Amniotic epithelial cell (primary cell): ENCODE results near the gene GARS1.
A peak's percentile ranks its signal among the peaks of the same experiment; 100 is the strongest.
"Not testable (repeated sequence)": the region's sequence is repeated elsewhere in the genome, so short reads cannot be mapped to it uniquely, and the experiment has no call there.

Source experiments
- DNase-seq: peaks from one replicate; pipeline ENCODE4 v3.0.0-alpha.2; 2010; ENCODE audit warnings: low read depth

Gene GARS1

DNA sequence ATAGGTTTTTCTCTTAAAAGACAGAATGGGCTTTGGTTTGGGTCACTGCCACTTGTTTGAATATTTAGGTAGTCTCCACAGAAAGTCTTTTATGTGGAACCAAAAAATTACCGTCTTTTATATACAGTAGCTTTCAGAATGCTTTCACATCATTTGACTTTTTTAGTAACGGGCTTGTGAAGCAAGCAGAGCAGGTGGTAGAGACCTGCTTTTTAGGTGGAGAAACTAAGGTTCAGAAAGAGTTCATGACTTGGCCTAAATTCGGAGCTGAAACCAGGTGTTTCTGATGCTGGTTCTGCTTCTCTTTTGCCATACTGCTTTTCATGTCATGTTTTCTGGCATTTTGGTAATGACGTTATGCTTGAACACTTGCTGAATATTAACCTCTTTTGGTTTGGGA is 36.3 kb downstream of the GARS1 start:
- no peak for DNase-seq

DNA sequence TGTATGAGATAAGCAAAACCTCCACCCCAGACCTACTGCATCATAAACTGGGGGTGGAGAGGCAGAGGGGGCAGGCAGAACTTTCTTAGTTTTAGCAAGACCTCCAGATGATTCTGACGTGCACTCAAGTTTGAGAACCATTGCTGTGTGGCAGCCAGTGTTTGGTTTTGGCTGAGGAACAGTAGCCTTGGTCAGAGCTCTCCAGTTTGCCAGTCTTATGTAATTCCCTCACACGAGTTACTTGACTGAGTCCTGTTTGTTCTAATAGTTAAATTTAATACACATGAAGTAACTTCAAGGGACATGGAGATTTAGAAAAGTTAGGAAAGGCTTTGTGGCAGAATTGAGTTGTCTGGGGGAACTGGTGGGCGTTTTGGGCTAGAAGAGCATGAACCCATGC is 38.5 kb downstream of the GARS1 start:
- DNase-seq, result no peak

DNA sequence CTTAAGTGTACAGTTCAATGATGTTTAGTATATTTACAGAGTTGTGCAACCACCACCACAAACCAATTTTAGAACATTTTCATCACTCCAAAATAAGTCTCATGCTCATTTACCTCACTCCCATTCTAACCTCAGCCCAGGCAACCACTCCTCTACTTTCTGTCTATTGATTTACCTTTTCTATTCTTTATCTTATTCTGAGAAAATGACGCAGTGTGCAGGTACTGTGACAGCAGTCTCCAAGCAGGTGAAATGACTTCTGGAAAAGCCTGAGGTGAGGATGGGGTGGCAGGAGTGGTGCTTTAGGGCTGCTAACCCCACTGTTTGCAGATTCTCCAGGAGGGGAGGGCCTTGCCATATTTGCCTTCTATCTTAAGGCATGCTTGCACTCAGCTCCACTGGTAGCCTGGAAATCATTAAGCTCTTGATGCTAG is 39.5 kb downstream of the GARS1 start:
- DNase-seq, result no peak

DNA sequence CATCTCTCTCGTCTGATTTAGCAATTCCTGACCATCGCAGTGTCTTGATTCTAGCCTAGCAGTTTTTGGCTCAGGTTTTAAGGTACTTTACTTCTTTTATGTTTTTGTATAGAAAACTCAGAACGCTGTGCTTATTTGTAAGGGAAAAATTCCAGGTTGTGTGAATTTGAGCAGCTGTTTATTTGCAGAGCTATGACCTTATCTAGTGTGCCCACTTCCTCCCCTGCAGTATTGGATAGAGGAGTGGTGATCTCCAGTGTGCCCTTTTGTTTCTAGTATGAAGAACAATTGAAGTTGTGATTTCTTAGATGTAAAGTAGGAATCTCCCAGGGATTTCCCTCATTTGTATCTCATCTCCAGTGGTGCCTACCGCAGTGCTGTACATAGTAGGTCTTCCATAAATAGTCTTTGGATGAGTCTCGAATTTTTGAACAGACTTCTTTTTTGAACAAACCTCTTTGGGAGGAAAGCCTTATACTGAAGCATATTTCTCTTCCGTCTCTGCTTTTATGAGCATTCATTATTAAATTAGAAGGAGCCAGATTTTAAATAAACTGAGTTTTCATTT is 40.0 kb downstream of the GARS1 start:
- DNase-seq, result no peak

DNA sequence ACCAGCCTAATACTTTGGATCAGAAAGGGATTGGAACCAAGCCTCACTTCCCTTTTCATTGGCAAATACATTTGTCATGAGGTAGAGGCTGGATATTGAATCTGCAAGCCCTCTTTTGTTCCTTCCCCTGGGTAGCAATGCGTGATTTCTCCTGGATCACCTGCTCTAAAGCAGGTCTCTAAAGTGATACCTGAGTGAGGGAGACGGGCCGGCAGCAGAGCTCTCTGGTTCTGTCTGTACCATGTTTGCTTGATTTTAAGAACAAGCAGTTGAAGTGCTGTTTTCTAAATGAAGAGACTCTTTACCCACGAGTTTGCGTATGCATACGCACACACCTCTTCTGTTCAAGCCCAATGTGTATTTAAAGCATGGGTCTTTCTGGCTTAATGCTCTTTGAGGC is 41.1 kb downstream of the GARS1 start:
- DNase-seq, result no peak

DNA sequence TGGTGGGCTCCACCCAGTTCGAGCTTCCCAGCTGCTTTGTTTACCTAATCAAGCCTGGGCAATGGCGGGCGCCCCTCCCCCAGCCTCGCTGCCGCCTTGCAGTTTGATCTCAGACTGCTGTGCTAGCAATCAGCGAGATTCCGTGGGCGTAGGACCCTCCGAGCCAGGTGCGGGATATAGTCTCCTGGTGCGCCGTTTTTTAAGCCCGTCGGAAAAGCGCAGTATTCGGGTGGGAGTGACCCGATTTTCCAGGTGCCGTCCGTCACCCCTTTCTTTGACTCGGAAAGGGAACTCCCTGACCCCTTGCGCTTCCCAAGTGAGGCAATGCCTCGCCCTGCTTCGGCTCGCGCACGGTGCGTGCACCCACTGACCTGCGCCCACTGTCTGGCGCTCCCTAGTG is 47.6 kb downstream of the GARS1 start:
- not testable (repeated sequence) for DNase-seq

DNA sequence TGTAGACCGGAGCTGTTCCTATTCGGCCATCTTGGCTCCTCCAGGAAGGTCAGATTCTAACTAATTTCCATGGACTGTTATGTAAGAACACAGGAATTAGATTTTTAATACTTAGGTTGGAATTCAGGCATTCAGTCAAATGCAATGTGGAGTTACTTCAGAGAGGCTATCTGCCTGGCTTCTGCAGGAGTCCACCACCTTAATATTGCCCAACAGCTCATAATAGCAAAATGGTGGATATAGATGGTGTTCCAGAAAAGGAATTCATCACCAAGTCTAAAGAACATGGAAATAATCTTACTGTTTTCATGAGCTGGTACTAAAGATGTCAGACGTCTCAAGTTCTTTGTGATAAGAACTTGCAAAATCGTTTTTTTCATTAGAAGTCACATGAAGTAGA is 48.1 kb downstream of the GARS1 start:
- DNase-seq, result peak; percentile 25

DNA sequence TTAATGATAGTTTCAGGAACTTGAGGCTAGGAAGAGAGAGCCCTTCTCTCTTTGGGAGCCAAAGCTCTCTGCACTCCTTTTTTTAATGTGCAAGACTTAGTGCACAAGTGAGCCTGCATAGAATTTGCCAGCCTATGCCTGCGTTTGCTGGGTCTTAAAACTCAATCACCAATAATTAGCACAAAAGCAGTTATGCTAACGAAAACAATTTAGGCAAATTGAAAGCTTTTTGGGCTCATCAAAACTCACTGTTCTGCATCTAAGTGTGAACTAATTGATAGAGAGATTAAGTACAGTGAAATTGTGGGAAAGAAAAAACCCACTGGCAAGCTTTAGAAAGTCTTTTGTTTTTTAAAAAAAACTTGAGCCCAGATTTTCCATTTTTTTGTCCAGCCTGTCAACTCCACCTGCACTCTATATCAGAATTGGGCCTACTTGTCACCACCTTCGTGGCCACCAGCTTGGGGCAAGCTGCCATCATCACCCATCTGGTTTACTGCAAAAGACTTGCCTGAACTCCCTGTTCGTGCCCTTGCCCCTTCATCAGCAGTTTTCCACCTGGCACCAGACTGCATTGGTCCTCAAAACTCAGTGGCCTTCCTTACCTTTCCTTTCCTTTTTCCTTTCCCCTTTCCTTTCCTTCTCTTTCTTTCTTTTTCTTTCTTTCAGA is 49.7 kb downstream of the GARS1 start:
- no peak for DNase-seq

DNA sequence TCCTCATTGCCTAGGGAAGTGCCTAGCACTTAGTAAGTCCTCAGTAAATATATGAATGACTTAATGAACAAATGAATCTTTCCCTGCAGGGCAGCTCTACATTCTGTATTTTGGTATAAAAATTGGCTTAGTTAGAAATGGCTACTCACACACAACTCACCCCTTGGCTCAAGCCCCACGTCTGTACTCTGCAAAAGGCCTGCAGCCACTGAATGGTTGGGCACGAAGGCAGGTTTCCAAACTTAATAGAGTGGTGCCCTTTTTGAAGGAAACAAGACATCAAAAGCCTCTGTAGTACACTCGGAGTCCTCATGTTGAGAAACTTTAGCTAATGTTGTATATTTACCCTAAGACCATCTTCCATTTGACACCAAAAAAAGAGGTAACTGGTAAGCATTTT is 51.0 kb downstream of the GARS1 start:
- DNase-seq, result no peak

DNA sequence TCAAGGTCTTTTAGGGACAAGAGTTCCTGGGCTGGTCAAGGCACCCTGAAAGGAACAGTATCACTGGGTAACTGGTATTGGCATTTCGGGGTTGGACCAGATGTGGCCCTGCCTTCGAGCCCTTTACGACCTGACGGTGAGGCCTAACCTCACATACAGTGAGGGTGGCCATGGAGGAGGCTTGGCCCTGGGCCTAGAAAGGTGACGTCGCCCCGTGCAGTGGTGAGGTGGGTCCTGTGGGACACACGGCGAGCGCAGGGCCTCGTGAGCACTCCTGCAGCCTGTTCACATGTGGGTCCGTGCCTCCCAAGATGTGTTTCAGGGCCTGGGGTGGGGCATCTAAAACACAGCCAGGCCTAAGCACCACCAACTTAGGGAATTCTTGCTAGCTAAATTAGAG is 51.5 kb downstream of the GARS1 start:
- no peak for DNase-seq

DNA sequence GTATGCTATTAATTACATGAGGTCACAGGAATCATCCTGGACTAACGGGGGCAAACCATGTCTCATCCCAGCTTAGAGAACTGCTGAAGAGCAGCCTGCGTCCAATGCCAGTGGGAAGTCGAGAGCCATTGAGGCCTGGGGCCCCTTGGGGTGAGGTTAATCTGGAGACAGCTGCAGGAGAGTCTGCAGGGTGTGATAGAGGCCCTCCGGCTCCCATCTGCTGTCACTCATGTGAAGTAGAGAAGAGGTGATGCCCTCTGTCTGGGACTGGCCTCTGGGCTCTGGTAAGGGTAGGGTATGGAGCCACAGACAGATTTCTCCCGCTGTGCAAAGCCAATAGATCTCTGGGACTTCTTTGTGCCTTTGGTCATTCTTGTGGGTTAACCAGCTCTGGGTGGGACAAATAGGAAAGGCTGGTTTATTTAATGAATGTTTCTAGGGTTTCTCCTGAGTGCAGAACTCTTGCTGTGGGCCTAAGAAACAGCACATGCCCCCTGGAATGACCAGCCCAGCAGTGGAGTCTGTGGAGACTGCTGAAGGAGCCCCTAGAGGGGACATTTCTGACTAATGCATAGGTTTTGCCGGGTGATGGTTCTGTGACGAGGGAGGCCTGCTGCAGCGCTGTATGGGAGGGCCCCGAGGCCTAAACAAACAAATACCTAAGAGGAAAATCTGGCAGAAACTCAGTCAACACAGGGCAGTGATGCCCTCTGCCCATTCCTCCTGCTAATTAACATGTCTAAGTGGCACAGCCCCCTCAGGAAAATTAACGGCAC is 53.1 kb downstream of the GARS1 start:
- no peak for DNase-seq

DNA sequence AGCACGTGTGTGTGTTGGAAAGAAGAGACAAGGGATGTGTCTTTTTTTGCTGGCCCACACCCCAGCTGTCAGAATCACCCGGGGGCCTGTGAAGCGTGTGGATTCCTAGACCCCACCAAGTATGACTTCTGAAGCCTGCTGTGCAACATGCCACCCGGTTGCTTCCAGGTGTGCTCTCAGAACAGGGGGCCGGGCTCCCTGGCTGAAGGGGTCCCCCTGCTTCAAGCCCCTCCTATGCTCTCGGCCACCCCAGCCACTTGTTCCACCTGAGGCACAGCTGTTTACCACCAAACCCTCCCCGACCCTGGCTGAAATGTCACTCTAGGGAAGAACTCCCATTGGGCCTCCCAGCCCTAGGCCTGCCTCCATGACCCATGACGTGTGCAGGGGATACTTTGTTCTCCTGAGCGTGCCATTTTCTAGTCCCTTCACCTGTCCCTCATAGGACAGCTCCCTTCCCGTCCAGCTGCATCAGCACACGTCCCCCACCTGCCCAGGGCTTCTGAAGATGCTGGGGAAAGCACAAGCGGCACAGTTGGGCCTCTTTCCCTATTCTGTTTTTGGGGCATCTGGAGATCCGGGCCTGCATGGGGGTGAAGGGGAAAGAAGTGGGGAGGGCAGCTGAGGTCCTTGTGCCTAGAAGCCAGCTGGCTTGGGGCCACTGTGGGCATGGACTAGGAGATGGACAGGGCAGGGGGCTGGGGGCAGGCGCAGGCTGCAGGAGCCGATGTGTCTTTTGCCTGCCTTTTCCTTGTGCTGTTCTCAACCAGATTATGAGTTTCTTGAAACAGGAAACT is 54.3 kb downstream of the GARS1 start:
- DNase-seq, result no peak

DNA sequence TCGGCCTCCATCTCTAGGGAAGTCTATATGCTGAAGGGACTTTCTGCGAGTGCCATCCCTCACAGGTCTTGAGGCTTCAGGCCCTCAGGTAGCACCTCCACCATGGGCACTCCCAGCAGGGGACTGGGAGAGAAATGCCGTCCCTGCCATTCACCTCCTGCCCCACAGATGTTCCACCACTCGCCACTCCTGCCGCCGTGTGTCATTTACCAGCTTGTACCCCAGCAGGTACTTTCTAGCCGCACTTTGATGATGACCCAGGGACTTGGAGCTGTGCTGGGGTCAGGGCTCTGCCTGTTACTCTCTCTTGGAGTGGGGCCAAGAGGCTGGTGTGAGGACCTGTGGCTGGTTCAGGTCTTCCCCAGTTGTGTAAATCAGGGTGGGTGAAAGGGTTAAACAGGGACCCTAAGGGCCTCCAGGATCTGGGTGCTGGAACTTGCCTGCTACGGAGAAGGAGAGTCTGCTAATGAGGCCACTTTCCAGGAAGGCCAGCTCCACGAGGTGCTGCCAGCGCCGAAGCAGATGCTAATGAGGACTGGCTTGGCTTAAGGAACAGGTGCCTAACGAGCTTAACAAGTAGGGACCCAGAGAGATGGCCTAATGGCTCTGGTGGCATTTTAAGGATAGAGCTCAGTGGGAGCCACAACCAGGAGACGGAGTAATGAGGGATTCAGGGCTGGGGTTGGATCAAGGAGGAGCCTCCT is 55.2 kb downstream of the GARS1 start:
- DNase-seq, result no peak

DNA sequence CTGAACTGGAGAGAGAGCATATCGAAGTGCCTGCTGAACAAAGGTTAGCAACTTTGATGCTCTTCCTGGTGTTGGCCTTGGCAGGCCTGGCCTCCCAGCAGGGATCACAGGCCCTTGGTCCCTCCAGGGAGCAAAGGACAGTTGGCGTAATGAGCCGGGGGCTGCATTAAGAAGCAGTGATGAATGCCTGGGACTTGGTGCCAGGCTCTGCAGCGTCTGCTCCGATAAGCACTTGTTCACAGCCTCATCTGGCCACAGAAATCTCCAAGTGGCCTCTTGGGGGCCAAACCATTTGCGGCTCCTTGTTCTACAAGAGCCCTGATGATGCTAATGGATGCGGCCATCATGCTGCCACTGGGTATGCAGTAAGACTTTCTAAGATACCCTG is 55.7 kb downstream of the GARS1 start:
- DNase-seq, result no peak

DNA sequence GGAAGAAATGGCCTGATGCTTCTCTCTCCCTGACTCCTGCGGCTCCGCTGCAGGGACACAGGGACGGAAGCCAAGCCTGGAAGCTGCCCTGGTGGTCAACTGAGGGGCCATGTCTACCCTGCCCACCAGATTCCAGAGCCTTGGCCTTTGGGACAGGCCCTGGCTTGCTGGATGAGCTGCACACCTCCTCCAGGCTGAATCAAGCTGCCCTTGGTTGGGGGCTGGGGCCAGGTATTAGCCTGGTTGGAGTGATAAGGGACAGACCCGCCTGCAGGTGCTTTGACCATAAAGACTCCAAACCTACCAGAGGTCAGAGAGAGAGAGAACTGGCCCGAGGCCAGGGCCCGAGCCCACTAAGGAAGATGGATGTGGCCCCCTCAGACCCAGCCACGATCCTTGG is 57.5 kb downstream of the GARS1 start:
- DNase-seq, result no peak

DNA sequence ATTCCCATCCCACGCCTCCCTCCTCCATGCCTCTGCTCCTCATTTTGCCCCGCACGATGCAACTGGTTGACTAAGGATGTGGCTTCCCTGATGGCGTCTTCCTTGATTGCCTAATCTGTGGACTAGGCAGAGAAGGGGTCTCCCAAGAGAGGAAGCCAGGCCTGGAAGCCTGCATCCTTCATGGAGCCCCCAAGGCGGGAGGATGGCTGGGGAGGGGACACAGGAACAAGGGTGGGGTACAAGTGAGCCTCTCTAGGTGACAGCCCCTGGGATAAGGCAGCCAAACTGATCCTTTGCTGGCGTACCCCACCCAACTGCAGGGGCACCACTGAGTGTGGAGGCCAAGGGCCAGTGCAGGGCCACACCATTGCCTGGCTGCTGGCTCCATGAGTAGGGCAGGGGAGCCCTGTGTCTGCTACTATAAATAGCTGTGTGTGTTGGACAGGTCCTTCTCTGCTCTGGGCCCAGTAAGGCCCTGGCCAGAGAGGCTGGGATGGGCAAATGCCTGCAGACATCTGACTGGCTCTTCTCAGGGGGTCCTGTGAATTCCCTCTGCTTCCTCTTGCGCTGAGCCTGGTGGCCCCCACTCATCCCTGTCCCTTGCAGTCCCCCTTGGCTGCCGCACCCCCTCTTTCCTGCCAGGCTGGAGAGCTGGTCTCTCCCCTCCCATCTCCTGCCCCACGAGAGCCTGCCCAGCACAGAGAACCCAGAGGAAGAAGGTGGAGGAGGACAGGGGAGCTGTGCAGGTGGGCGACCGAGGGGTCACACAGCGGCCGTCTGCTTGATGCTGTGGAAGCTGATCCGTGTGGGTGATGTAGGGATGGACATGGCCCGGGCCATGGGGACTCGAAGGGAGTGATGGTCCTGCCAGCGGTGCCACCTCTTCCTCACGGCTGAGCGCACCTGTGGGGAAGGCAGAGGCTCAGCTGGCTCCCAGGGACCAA is 58.3 kb downstream of the GARS1 start:
- DNase-seq, result no peak

DNA sequence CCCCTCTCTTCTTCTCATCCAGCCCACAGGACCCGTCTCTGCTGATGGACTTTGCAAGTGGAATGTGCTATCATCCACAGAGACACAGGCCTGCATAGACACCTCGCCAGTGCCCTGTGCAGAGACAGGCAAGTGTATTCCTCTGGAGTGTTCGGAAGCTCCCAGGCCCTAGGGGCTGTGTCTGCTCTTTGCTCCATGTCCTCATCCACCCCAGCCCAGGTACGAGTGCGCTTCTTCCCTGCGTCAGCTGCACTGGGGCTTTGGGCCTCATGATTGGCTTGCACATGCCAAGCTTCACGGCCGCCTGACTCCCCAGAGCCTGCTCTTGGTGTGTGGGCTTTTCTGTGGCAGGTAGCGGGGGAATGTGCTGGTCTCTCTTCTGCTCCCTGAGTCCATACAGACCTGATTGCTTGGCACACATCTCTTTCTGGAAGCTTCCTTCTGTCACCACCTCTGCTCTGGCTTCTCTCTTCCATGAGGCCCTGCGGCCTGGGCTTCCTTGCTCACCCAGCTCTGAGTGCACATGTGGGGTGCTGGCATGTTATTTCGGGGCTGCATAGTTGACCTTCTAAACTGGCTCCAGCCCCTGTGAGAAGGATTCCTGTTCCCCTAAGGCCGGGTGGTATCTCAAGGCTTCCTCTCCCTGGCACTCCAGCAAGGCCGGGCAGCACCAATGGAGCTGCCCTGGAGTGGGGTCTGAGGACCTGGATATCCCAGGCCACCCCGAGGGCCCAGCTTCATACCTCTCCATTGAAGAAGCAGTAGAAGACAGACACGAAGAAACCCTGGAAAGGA is 59.8 kb downstream of the GARS1 start:
- no peak for DNase-seq

DNA sequence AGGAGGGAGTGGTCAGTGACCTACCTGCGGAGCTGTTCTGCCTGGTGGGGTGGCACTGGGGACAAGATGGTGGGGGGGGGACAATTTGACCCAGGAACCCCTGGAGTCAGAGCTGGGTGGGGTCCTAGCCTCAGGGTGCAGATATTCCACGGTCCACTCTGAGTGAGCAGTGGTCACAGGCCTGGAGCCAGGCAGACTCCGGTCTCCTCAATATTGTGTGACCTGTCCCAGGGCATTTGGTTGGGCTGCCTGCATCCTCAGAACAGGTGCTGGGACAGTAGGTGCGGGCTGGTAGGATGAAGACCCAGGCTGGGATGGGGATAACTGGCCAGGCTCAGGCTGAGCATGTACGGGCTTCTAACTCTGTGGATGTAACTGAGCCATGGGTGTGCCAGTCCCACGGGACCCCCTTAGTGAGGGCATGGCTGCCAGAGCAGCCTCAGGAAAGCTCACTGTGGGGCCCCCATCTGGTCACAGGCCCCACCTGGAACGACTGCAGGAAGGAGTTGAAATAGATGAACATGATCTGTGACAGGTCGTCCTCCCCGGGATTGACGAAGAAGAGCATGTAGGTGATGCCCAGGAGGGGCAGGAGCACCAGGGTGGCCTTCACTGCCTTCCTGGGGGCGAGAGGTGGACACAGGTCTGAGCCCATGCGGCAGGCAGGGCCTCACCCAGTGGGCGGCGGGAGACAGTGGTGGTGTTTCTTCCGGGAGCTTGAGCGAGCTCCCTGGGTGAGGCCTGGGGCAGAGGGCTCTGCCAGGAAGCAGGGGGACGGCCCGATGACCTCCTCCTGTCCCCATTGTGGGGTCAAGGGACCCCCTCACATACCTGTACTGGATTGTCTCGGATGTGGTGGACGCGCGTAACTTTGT is 60.7 kb downstream of the GARS1 start:
- no peak for DNase-seq
